HG03280 (cell line): ENCODE data around the gene MRTFB.

Experiments used
- ATAC-seq: cut with Tn5 transposase; IDR thresholded peaks from one replicate; pipeline ENCODE4 v1.9.1; 2021; ENCODE audit warnings: mild to moderate bottlenecking, moderate library complexity; ENCODE audit not compliant: unreplicated experiment

Gene MRTFB

GRCh38 chr16:14223632-14224031, 152.5 kb downstream of the MRTFB start:
- no peak for ATAC-seq

GRCh38 chr16:14225457-14225856, 154.3 kb downstream of the MRTFB start:
- no peak for ATAC-seq

GRCh38 chr16:14232106-14232864, 161.2 kb downstream of the MRTFB start:
- no peak for ATAC-seq

GRCh38 chr16:14236401-14236800, 165.3 kb downstream of the MRTFB start:
- no peak for ATAC-seq

GRCh38 chr16:14238756-14239155, 167.6 kb downstream of the MRTFB start:
- no peak for ATAC-seq

GRCh38 chr16:14239791-14240190, 168.7 kb downstream of the MRTFB start:
- no peak for ATAC-seq

- no peak for ATAC-seq
Observed at GRCh38 chr16:14240219-14240843, 169.2 kb downstream of the MRTFB start.

- ATAC-seq: no peak
Observed at GRCh38 chr16:14240964-14241363, 169.8 kb downstream of the MRTFB start.

- ATAC-seq: no peak
Observed at GRCh38 chr16:14241631-14242030, 170.5 kb downstream of the MRTFB start.

- ATAC-seq: no peak
Observed at GRCh38 chr16:14242769-14243168, 171.7 kb downstream of the MRTFB start.

GRCh38 chr16:14244196-14245010, 173.3 kb downstream of the MRTFB start:
- ATAC-seq: no peak

- no peak for ATAC-seq
Observed at GRCh38 chr16:14248791-14249190, 177.7 kb downstream of the MRTFB start.

- ATAC-seq: no peak
Observed at GRCh38 chr16:14249291-14250032, 178.3 kb downstream of the MRTFB start.

- ATAC-seq: no peak
Observed at GRCh38 chr16:14251419-14251818, 180.3 kb downstream of the MRTFB start.

GRCh38 chr16:14252860-14253259, 181.7 kb downstream of the MRTFB start:
- no peak for ATAC-seq

GRCh38 chr16:14263011-14263410, 191.9 kb downstream of the MRTFB start:
- ATAC-seq: no peak

GRCh38 chr16:14263769-14264168, 192.7 kb downstream of the MRTFB start:
- ATAC-seq: no peak

GRCh38 chr16:14264327-14264943, 193.3 kb downstream of the MRTFB start:
- ATAC-seq: no peak

GRCh38 chr16:14268073-14268472, 197.0 kb downstream of the MRTFB start:
- no peak for ATAC-seq

- ATAC-seq: no peak
Observed at GRCh38 chr16:14275934-14276333, 204.8 kb downstream of the MRTFB start.

GRCh38 chr16:14278749-14279148, 207.6 kb downstream of the MRTFB start:
- ATAC-seq: no peak
